Stimulated activated CD4-positive, alpha-beta T cell treated with anti-CD3 and anti-CD28 coated beads, Interleukin-4, amount 100 ng/mL, for 4 hours (primary cell): ENCODE data around the gene CDH15.

Source experiments
- DNase-seq, 2 experiments: peaks; one replicate each; pipeline ENCODE4 v3.0.0-alpha.2; 2020

CDH15 gene

DNA sequence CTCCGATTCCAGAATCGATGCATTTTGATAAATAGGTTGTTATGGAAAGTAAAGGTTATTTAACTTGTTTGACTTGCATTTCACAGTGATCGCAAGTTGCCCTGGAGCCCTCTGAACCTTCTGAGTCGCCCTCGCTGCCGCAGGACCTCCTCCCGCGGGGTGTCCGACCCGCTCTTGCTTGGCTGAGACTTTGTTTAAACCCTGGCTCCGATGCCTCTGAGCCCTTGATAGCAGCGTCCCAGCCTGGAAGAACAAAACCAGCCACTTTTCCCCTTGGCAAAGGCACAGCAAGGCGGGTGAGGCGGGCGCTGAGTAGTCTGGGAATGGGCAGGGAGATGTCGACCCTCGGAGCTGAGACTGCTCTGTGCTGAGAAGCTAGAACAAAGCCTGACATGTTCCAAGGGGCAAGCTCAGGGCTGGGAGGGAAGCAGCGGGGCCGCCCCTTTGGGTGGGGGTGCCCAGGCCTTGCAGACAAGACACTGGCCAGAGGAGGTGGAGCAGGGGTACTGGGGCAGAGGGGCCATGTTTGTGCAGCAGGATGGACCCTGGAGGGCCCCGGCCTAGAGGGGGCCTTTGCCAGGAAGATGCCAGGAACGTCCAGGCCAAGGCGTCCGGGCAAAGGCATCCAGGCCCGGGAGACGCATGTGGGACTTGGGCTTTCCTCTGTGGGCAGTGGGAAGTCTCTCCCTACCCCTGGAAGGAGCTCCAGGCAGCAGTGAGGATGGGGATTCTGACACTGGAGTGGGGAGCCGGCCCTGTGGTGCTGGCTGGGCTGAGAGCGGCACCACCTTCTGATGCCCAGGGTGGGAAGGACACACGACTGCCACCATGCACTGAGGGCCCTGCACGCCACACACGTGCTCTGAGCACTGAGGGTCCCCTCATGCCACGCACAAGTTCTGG, 30.3 kb upstream of the CDH15 start:
- DNase-seq: no peak

DNA sequence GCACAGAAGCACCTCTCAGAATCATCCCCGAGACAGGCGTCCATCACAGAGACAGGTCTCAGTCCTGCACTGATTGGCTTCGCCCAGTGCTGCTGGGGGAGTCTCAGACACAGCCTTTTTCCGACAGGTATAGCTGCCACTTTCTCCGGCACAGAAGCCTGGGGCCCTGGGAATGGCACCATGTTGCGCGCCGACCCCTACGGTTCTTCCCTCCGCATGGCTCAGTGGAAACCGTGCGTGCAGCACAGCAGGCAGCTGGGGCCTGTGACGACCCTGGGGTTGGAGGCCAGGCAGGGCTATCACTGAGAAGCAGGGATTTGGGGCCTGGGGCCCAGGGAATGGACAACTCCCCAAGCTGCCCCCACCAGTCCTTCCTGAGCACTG, 29.7 kb upstream of the CDH15 start:
- no peak for DNase-seq

- DNase-seq: no peak
Measured at GRCh38 chr16:89142474-89143195, 28.9 kb upstream of the CDH15 start.

GRCh38 chr16:89143201-89143741, 28.3 kb upstream of the CDH15 start:
- DNase-seq: no peak

DNA sequence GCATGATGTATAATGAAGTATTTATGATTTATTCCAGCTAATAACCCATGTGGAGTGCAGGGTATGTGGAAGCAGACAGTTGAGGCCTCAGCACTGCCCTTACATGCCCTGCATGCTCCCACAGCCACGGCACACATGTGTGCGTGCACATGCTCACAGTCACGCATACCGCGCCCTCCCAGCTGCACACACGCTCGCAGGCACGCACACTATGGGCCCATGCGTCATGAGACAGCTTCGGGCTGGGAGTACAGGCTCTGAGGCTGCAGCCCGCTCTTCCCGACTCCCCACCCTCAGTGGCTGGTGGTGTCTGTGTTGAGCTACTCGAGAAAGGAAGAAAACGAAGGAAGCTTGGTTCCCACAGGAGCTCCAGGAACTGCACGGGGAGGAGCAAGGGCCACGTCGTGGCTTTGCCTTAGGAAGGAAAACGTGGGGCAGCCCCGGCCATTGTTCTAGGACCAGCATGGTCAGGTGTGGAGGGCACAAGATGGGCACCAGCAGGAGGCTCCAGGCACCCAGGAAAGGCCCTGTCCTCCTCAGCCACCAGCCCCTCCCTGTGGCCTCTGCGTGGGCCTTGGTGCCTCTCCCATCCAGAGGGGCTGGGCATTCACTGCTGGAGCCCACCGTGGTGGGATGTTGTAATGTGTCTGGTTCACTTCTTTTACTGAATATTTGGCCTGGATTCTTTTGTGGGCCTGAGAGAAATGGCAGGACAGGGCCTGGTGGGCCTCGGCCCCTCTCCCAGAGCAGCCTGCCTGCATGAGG, 27.5 kb upstream of the CDH15 start:
- DNase-seq: no peak

DNA sequence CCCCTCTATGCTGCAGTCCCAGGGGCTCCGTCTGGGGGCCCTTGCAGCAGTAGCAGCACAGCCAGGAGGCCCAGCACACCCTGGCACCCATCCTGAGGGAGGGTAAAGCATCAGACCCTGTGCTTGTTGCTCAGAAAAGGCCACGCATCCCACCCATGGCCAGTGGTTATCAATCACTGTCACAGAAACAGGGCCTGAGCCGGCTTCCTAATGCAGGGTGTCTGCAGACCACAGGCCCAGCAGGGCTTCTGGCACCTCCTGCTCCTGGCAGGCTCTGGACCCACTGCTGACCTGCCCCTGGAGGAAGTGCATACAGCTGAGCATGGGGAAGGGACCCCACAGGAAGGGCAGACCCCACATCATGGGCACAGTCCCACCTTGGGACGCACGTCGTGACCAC, 26.9 kb upstream of the CDH15 start:
- no peak for DNase-seq

DNA sequence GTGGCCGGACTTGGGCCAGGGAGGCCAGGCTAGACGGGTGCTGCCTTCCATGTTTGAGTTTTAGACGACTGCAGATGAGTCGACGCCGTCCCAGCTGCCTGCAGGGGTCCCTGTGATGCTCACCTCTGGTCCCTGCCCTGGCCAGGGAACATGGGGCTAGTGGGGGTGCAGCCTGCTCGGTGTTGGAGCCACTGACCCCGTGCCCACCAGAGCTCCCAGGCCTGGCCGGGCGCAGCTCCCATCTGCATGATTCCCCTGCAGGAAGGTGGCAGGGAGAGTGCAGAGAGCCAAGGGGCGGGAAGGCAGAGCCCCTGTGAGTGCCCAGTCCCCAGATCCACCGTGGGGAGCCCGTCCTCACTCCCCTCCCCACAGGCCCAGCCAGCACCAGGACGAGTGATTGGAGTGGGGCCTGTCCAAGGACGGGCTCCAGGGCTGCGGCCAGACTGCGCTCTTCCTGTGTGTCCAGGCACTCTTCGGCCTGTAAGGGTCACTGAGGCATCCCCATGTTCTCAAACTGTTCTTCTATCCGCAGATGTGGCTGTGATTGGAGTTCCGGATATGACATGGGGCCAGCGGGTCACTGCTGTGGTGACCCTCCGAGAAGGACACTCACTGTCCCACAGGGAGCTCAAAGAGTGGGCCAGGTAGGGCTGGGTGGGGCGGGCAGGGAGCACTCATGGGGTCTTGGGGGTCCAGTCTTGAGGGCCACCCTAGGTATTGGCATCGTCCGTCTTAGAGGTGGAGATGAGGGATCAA, 26.0 kb upstream of the CDH15 start:
- no peak for DNase-seq

- DNase-seq: no peak
Measured at GRCh38 chr16:89146211-89147005, 25.1 kb upstream of the CDH15 start.

DNA sequence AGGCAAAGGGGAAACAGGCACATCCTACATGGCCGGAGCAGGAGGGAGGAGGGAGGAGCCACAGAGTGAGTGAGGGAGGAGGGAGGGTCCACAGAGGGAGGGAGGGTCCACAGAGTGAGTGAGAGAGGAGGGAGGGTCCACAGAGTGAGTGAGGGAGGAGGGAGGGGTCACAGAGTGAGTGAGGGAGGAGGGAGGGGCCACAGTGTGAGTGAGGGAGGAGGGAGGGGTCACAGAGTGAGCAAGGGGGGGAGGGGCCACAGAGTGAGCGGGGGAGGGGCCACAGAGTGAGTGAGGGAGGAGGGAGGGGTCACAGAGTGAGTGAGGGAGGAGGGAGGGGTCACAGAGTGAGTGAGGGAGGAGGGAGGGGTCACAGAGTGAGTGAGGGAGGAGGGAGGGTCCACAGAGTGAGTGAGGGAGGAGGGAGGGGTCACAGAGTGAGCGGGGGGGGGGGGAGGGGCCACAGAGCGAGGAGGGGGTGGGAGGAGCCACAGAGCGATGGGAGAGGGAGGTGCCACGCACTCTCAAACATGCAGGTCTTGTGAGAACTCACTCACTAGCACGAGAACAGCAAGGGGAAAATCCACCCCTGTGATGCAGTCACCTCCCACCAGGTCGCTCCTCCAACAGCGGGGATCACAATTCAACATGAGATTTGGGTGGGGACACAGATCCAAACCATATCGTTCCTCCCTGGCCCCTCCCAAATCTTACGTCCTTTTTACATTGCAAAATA, 24.3 kb upstream of the CDH15 start:
- DNase-seq: no peak

- no peak for DNase-seq
Measured at GRCh38 chr16:89149386-89149785, 22.2 kb upstream of the CDH15 start.

- no peak for DNase-seq
Measured at GRCh38 chr16:89150090-89150835, 21.3 kb upstream of the CDH15 start.

GRCh38 chr16:89150981-89151380, 20.6 kb upstream of the CDH15 start:
- DNase-seq: no peak

DNA sequence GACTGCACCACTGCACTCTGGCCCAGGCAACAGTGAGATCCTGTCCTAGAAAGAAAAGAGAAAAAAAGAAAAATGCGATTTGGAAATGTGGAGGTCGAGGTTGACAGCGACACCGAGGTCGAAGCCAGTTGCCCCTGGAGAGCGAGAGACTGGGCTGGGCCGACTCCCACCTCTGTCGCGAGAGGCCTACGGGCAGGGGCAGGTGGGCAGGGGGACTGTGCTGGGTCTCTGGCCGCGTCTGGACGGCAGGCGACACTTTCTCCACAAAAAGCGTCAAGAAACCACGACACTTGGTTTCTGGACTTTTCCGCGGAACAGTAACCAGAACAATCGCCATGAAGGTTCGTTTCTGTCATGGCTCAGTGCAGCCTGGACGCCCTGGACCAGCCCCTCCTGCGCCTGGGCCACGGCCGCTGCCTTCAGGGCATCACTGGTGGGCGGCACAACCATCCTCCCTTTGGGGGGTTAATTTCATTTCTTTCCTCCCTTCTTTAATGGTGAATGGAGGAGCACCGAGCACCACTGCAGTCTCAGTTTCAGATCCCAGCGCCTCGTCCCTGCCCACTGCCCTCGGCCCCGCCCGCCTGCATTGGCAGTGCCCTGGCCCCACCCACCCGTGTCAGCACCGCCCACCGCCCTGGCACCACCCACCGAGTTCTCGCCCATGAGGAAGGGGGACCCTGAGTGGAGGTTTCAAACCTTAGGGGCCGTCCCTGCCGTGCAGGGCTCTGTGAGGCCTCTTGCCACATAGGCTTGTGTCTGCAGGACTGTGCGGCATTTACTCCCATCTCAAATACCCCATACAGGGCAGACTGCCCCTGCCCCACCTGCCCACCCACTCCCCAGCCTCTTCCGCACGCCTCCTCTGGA, 18.5 kb upstream of the CDH15 start:
- DNase-seq: no peak

- DNase-seq: no peak
Measured at GRCh38 chr16:89153848-89154271, 17.7 kb upstream of the CDH15 start.

DNA sequence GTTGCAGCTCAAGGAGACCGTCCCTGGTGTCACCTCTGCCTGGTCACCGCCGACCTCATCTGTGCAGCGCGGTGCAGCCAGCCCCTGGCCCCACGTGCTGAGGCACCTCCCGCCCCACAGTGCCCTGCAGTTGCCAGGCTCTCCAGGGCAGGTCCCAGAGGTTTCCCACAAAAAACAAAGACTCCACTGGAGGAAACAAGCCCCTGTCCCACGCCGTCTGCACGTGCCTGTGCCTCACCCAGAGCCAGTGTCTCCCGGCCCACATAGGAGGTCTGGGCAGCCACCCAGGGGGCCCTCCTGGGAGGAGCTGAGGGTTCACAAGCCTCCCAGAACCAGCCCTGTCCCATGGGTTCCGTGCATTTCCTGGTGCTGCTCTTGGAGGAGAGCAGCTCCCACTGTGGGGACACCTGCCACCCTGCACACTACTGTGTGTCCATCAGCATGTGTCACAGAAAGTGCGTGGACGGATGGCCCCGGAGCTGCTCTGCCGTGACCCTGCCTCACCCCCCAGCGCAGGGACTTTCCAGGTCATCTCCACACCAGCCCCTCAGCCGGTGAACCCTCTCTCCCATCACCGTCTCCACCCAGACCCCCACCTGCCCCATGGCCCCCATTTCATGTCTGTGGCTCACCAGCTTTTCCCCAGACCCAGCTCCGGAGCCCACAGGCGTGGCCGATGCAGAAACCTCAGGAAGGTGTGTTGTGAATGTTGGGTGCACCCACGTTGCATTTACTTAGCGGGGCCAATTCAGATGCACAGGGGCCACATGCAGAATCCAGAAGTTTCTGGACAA, 17.0 kb upstream of the CDH15 start:
- DNase-seq: no peak

DNA sequence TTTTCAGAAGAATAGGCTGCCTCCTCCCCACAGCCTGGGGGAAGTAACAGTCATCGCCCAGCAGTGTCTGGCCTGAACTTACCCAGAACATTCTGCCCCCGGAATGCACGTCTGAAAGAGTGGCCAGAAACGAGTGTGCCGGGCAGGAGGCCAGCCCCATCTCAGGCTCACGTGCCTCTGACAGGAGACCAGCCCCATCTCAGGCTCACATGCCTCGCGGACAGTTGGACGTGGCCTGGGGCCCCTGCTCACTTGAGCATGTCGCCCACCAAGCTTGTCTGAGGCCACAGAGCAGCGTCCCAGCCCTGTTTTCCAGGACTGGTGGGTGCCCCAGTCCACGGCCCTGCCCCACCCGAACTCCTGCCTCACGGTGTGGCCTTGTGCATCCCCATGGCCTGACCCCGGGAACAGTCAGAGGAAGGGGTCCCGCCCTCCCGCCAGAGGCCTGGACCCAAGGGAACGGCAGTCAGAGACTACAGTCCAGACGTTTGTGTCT, 16.3 kb upstream of the CDH15 start:
- DNase-seq: no peak

GRCh38 chr16:89155851-89156739, 15.5 kb upstream of the CDH15 start:
- DNase-seq: no peak
